ENCODE measurements around the gene MVP. TPM values are rescaled to one million over a fixed set of nuclear protein-coding genes. Genes with fewer than 3 reads are reported as not detected.
A peak's percentile ranks its signal among the peaks of the same experiment; 100 is the strongest.

Gene MVP
- total and polyA plus RNA-seq, 2 donors (not counting 1 experiment from before 2014, with no cell fraction given), result 109 to 121 TPM

- Mint-ChIP-seq H3K4me1 (peaks cover 62% of the 10 kb centered on the region), H3K27ac (peak overlapping the region; percentile 95), H3K27me3 (no peaks in the 10 kb centered on the region), H3K9me3 (ENCODE audit: insufficient read depth) (no peaks in the 10 kb centered on the region), H3K4me3 (peak overlapping the region; percentile 96)
- TF ChIP-seq, protein P1, sequence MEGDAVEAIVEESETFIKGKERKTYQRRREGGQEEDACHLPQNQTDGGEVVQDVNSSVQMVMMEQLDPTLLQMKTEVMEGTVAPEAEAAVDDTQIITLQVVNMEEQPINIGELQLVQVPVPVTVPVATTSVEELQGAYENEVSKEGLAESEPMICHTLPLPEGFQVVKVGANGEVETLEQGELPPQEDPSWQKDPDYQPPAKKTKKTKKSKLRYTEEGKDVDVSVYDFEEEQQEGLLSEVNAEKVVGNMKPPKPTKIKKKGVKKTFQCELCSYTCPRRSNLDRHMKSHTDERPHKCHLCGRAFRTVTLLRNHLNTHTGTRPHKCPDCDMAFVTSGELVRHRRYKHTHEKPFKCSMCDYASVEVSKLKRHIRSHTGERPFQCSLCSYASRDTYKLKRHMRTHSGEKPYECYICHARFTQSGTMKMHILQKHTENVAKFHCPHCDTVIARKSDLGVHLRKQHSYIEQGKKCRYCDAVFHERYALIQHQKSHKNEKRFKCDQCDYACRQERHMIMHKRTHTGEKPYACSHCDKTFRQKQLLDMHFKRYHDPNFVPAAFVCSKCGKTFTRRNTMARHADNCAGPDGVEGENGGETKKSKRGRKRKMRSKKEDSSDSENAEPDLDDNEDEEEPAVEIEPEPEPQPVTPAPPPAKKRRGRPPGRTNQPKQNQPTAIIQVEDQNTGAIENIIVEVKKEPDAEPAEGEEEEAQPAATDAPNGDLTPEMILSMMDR (IDR thresholded peaks at IDR 0.05), result no peak
- no peak for TF ChIP-seq EZH2 (IDR thresholded peaks at IDR 0.05; ENCODE audit: borderline replicate concordance, insufficient read depth, low read depth, low read length, poor library complexity, severe bottlenecking)
- CTCF ChIA-PET, result interaction anchor here (0.6 to 5.7 kb wide), 10 partner anchors 10 to 873 kb away, joined by 3 to 66 read pairs (median 4); partner anchors contain the start of genes KIF22 and MAZ
- peak; percentile 40 for ATAC-seq (ENCODE audit: low read depth)
- Histone ChIP-seq H3K9me3 (ENCODE audit: control extremely low read depth in 1 of 3, control insufficient read depth in 2 of 3, insufficient read depth in 1 of 3, low read length in 2 of 3) (no peaks in the 10 kb centered on the region), H3K9ac (ENCODE audit: low read length) (peak overlapping the region; percentile 65), H3K79me2 (ENCODE audit: control insufficient read depth, insufficient read depth, low read length) (peaks cover 94% of the 10 kb centered on the region), H2AFZ (ENCODE audit: insufficient read depth, low read depth, low read length, poor library complexity, severe bottlenecking) (peak overlapping the region; percentile 61), H3K4me1 (ENCODE audit: control insufficient read depth in 2 of 2, insufficient read depth in 2 of 2, low read length in 2 of 2) (peaks cover 39 to 56% of the 10 kb centered on the region in 2 donors), H3K27me3 (replicated peaks in 1 of 4; ENCODE audit: control extremely low read depth in 1 of 4, control insufficient read depth in 3 of 4, insufficient read depth in 4 of 4, low read length in 3 of 4) (no peaks in the 10 kb centered on the region), H4K20me1 (ENCODE audit: control insufficient read depth, insufficient read depth, low read length, poor library complexity, severe bottlenecking) (peaks cover 80% of the 10 kb centered on the region), H3K4me2 (replicated peaks; ENCODE audit: low read depth, low read length, poor library complexity, severe bottlenecking) (peak overlapping the region; percentile 73), H3K27ac (ENCODE audit: low read length in 2 of 2) (peak overlapping the region; percentile 82 to 95), H3K4me3 (ENCODE audit: control extremely low read depth in 1 of 5, extremely low read depth in 1 of 5, insufficient read depth in 1 of 5, low read depth in 2 of 5, low read length in 4 of 5) (peak overlapping the region; percentile 43 to 93 (median 57)), H3K36me3 (replicated peaks in 1 of 2; ENCODE audit: control extremely low read depth in 1 of 2, control insufficient read depth in 1 of 2, extremely low read depth in 1 of 2, insufficient read depth in 2 of 2, low read length in 1 of 2) (peaks cover 0 to 22% of the 10 kb centered on the region in 2 experiments)
- POLR2A ChIA-PET, result interaction anchor here (0.5 to 1.3 kb wide), 4 partner anchors 15 to 102 kb away, joined by 3 to 4 read pairs (median 3); no protein-coding TSS in a partner anchor
- WGBS (ENCODE audit: insufficient coverage), result 28% methylated on average over 10 of the region's 11 CpGs
- intact Hi-C loops (cut with micrococcal nuclease), result loop anchor here (1.0 to 2.0 kb wide), 2 partner anchors 28 to 42 kb away; partner anchors contain the start of gene CDIPT
- DNase-seq, result peak; percentile 74
Measured at GRCh38 chr16:29820730-29821642, 724 bp downstream of the MVP start.

All from B cell (primary cell).